GM21723 (cell line): ENCODE measurements around the gene MACROH2A2.
"Not testable (repeated sequence)": the region's sequence is repeated elsewhere in the genome, so short reads cannot be mapped to it uniquely, and the experiment has no call there.

Source experiments
- ATAC-seq: cut with Tn5 transposase; IDR thresholded peaks from one replicate; pipeline ENCODE4 v1.9.1; 2021; ENCODE audit warnings: mild to moderate bottlenecking, moderate library complexity; ENCODE audit not compliant: unreplicated experiment

Gene MACROH2A2

DNA sequence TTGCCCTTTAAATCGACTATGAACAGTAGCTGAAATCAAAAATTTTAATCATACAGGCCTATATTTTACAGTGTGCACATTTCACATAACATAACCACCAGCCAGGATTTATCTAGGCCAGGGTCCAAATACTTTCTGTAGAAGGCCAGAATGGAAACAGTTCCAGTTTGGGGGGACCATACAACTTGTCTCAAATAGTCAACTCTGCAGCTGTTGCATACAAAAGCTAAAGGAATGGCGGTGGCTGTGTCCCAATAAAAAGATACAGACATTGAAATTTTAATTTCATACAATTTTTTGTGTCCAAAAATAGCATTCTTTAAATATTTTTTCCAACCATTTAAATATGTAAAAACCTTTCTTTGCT, 94.6 kb downstream of the MACROH2A2 start:
- ATAC-seq: no peak

DNA sequence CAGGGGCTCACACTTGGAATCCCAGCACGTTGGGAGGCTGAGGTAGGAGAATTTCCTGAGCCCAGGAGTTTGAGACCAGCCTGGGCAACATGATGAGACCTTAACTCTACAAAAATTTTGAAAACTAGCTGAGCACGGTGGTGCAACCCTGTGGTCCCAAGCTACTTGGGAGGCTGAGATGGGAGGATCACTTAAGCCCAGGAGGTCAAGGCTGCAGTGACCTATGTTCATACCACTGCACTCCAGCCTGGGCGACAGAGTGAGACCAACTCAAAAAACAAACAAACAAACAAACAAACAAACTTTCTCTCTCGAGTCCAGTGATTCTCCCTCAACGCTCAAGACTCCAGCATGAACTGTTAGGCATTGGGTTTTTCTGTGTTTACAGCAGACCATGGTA, 95.9 kb downstream of the MACROH2A2 start:
- no peak for ATAC-seq

DNA sequence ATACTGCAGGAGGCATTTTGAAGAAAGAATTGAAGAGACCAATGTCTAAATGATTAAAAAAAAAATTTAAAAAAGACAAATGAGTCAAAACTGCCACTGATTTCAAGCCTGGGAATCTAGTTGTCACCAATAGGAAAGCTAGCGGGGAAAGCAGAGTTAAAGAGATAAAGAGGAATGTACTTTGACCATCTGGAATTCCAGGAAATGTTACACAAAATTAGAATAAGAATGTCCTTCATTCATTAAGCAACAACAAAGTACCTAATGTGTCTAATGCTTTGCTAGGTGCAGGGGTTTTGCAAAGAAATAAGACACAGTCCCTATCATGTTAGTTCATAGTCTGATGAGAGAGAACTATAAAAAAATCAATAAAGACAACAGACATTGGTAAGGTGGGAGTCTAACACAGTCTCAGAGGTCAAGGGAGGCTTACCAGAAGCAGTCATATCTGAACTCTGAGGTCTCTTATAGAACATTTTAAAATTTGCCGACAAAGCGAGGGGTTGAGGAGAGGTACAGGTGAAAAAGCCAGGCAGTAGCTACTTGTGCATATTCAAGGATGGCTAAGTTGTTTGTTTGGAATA, 102.7 kb downstream of the MACROH2A2 start:
- ATAC-seq: no peak

DNA sequence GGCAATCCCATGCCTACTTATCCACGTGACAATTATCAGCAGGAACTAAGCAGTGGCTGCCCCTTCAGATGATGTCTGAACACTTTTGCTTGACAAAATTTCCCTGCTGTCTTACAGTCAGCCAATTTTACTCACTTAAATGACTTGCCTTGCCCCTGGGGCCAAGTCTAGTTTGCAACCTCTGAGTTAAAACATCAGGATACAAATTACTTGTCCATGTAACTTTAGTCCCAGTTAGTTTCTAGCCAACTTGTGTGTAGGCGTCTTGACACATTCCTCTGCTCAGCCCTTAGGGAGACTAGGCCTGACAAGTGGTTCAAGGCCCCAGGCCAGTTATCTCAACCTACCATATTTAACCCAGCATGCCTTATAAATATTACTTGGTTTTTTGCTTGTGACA, 105.5 kb downstream of the MACROH2A2 start:
- ATAC-seq: no peak

DNA sequence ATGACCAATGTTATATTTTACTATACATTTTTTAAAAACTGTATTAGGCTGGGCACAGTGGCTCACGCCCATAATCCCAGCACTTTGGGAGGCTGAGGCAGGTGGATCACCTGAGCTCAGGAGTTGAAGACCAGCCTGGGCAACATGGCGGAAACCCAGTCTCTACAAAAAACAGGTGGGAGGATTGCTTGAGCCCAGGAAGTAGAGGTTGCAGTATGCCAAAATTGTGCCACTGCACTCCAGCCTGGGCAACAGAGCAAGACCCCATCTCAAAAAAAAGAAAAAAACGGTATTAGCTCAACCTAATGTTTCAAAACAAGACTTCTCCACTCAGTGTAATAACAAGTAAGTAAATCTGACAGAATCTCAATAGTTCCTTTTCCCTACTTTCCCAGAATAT, 106.7 kb downstream of the MACROH2A2 start:
- ATAC-seq: not testable (repeated sequence)

- no peak for ATAC-seq
Measured at GRCh38 chr10:70160798-70161197, 108.2 kb downstream of the MACROH2A2 start.
